IPS-18c (cell line): Measurements from ENCODE around the gene RUNX3.

Source experiments
- H3K4me3 ChIP-seq: 2 replicates; pipeline ENCODE4 v1.7.0; 2013; ENCODE audit warnings: low read depth, mild to moderate bottlenecking, low read length, moderate library complexity; ENCODE audit not compliant: insufficient read depth
- H3K9me3 ChIP-seq: one replicate; pipeline ENCODE4 v1.6.1; 2013; ENCODE audit warnings: mild to moderate bottlenecking, low read length, moderate library complexity; ENCODE audit not compliant: control insufficient read depth, insufficient read depth

Gene RUNX3

GRCh38 chr1:24925082-24925779 lies 4.8 kb downstream of the RUNX3 start:
- H3K4me3 ChIP-seq, result no peak overlapping the region
- H3K9me3 ChIP-seq, result peaks cover 2% of the 10 kb centered on the region

- peaks cover 2% of the 10 kb centered on the region for H3K9me3 ChIP-seq
- H3K4me3 ChIP-seq, result no peak overlapping the region
Observed at GRCh38 chr1:24923485-24924113, 6.5 kb downstream of the RUNX3 start.

GRCh38 chr1:24921938-24922662 lies 8.0 kb downstream of the RUNX3 start:
- Histone ChIP-seq H3K9me3 (peaks cover 2% of the 10 kb centered on the region), H3K4me3 (no peak overlapping the region)

GRCh38 chr1:24921412-24921811 lies 8.7 kb downstream of the RUNX3 start:
- Histone ChIP-seq H3K4me3 (no peak overlapping the region), H3K9me3 (peaks cover 2% of the 10 kb centered on the region)

GRCh38 chr1:24920533-24920925 lies 9.5 kb downstream of the RUNX3 start:
- Histone ChIP-seq H3K4me3 (no peak overlapping the region), H3K9me3 (peaks cover 2% of the 10 kb centered on the region)

- no peak overlapping the region for H3K4me3 ChIP-seq
- peaks cover 2% of the 10 kb centered on the region for H3K9me3 ChIP-seq
Observed at GRCh38 chr1:24919791-24920532, 10.1 kb downstream of the RUNX3 start.

- Histone ChIP-seq H3K4me3 (no peak overlapping the region), H3K9me3 (no peaks in the 10 kb centered on the region)
Observed at GRCh38 chr1:24918995-24919605, 11.0 kb downstream of the RUNX3 start.

- Histone ChIP-seq H3K9me3 (no peaks in the 10 kb centered on the region), H3K4me3 (no peak overlapping the region)
Observed at GRCh38 chr1:24918370-24918769, 11.7 kb downstream of the RUNX3 start.

- Histone ChIP-seq H3K4me3 (no peak overlapping the region), H3K9me3 (no peaks in the 10 kb centered on the region)
Observed at GRCh38 chr1:24917327-24918074, 12.6 kb downstream of the RUNX3 start.

GRCh38 chr1:24915816-24916602 lies 14.1 kb downstream of the RUNX3 start:
- H3K4me3 ChIP-seq, result no peak overlapping the region

GRCh38 chr1:24914226-24915069 lies 15.6 kb downstream of the RUNX3 start:
- Histone ChIP-seq H3K9me3 (no peaks in the 10 kb centered on the region), H3K4me3 (no peak overlapping the region)

More at GRCh38 chr1:24915816-24916602, 14.1 kb downstream of the RUNX3 start:
- H3K9me3 ChIP-seq, result no peaks in the 10 kb centered on the region

- H3K4me3 ChIP-seq, result no peak overlapping the region
- no peaks in the 10 kb centered on the region for H3K9me3 ChIP-seq
Observed at GRCh38 chr1:24913616-24914225, 16.4 kb downstream of the RUNX3 start.

GRCh38 chr1:24913274-24913604 lies 16.8 kb downstream of the RUNX3 start:
- Histone ChIP-seq H3K9me3 (no peaks in the 10 kb centered on the region), H3K4me3 (no peak overlapping the region)

GRCh38 chr1:24912376-24913273 lies 17.5 kb downstream of the RUNX3 start:
- Histone ChIP-seq H3K9me3 (no peaks in the 10 kb centered on the region), H3K4me3 (no peak overlapping the region)
